Activated naive CD4-positive, alpha-beta T cell treated with anti-CD3 and anti-CD28 coated beads for 36 hours (primary cell): ENCODE results near the gene VWA7. TPM values are rescaled to one million over a fixed set of nuclear protein-coding genes. Genes with fewer than 3 reads are reported as not detected.
A peak's percentile ranks its signal among the peaks of the same experiment; 100 is the strongest.

Experiments used
- CTCF ChIA-PET: fragments of 350-600 bp; sonication (Branson Sonifier 250); formaldehyde crosslinking; loops from one replicate; lab custom pipeline; 2021; ENCODE audit warnings: antibody characterized with exemption; lab: Charles Lee
- DNase-seq: peaks from one replicate; pipeline ENCODE4 v3.0.0-alpha.2; 2020
- H3K27ac Mint-ChIP-seq: one replicate; pipeline ENCODE4 v1.8.0; 2021; ENCODE audit warnings: mild to moderate bottlenecking, mixed read lengths
- H3K27me3 Mint-ChIP-seq: one replicate; pipeline ENCODE4 v1.8.0; 2021; ENCODE audit warnings: low read depth, mixed read lengths
- H3K36me3 Mint-ChIP-seq: one replicate; pipeline ENCODE4 v1.8.0; 2021; ENCODE audit warnings: low read depth, mixed read lengths
- H3K4me1 Mint-ChIP-seq: one replicate; pipeline ENCODE4 v1.8.0; 2021; ENCODE audit warnings: low read depth, mixed read lengths
- H3K4me3 Mint-ChIP-seq: one replicate; pipeline ENCODE4 v1.8.0; 2021; ENCODE audit warnings: mild to moderate bottlenecking, moderate library complexity, mixed read lengths
- H3K9me3 Mint-ChIP-seq: one replicate; pipeline ENCODE4 v1.8.0; 2021; ENCODE audit warnings: mixed read lengths
- intact Hi-C: fragments of 100-400 bp; cut with micrococcal nuclease; formaldehyde crosslinking; loops from one replicate; pipeline ENCODE4 v1.15.1; 2023
- total RNA-seq, 2 experiments: library from RNA; stranded (reverse); gene quantifications; one replicate each; pipeline ENCODE4 v1.2.3, GENCODE V29; 2021

The VWA7 gene
- total RNA-seq, 2 experiments from 2014 or later: 0.69 to 0.89 TPM

- intact Hi-C loops: no loop called here
- Mint-ChIP-seq H3K4me1 (no peaks in the 10 kb centered on the region), H3K9me3 (no peaks in the 10 kb centered on the region), H3K4me3 (no peak overlapping the region), H3K27ac (no peak overlapping the region), H3K27me3 (no peaks in the 10 kb centered on the region), H3K36me3 (peaks cover 35% of the 10 kb centered on the region)
- DNase-seq: no peak
- CTCF ChIA-PET: interaction anchor here (0.7 to 1.2 kb wide), 4 partner anchors 12 to 292 kb away, joined by 3 to 5 read pairs (median 4); partner anchors contain the start of genes LSM2 and VARS1
These were observed 7.2 kb upstream of the VWA7 start for GRCh38 chr6:31784098-31784925.

GRCh38 chr6:31782126-31782855 is 5.2 kb upstream of the VWA7 start:
- Mint-ChIP-seq H3K36me3 (peaks cover 31% of the 10 kb centered on the region), H3K4me3 (no peak overlapping the region), H3K4me1 (peaks cover 6% of the 10 kb centered on the region), H3K9me3 (no peaks in the 10 kb centered on the region), H3K27me3 (no peaks in the 10 kb centered on the region), H3K27ac (no peak overlapping the region)
- intact Hi-C loops: no loop called here
- CTCF ChIA-PET: no interaction called here
- DNase-seq: no peak

- Mint-ChIP-seq H3K9me3 (no peaks in the 10 kb centered on the region), H3K27ac (no peak overlapping the region), H3K4me3 (no peak overlapping the region), H3K27me3 (no peaks in the 10 kb centered on the region), H3K36me3 (peaks cover 30% of the 10 kb centered on the region), H3K4me1 (peaks cover 14% of the 10 kb centered on the region)
- DNase-seq: no peak
- intact Hi-C loops: no loop called here
- CTCF ChIA-PET: interaction anchor here (0.6 kb wide), 1 partner anchor 9 kb away, joined by 3 read pairs; no protein-coding TSS in a partner anchor
These were observed 4.4 kb upstream of the VWA7 start for GRCh38 chr6:31781244-31782125.

GRCh38 chr6:31780507-31781243 is 3.5 kb upstream of the VWA7 start:
- Mint-ChIP-seq H3K27ac (no peak overlapping the region), H3K4me3 (no peak overlapping the region), H3K36me3 (peaks cover 28% of the 10 kb centered on the region), H3K27me3 (no peaks in the 10 kb centered on the region), H3K4me1 (peaks cover 18% of the 10 kb centered on the region), H3K9me3 (no peaks in the 10 kb centered on the region)
- no peak for DNase-seq
- CTCF ChIA-PET: no interaction called here
- intact Hi-C loops: no loop called here

- intact Hi-C loops: no loop called here
- CTCF ChIA-PET: interaction anchor here (0.9 kb wide), 1 partner anchor 10 kb away, joined by 3 read pairs; no protein-coding TSS in a partner anchor
These were observed 2.8 kb upstream of the VWA7 start for GRCh38 chr6:31779908-31780307.

GRCh38 chr6:31778999-31779885 is 2.1 kb upstream of the VWA7 start:
- CTCF ChIA-PET: interaction anchor here (0.9 kb wide), 1 partner anchor 9 kb away, joined by 3 read pairs; no protein-coding TSS in a partner anchor
- intact Hi-C loops: no loop called here
- Mint-ChIP-seq H3K27me3 (no peaks in the 10 kb centered on the region), H3K36me3 (peaks cover 22% of the 10 kb centered on the region), H3K4me1 (peaks cover 23% of the 10 kb centered on the region), H3K4me3 (no peak overlapping the region), H3K27ac (no peak overlapping the region), H3K9me3 (no peaks in the 10 kb centered on the region)
- DNase-seq: no peak

More at GRCh38 chr6:31779908-31780307, 2.8 kb upstream of the VWA7 start:
- Mint-ChIP-seq H3K27me3 (no peaks in the 10 kb centered on the region), H3K4me1 (peaks cover 21% of the 10 kb centered on the region), H3K36me3 (peaks cover 28% of the 10 kb centered on the region), H3K4me3 (no peak overlapping the region), H3K9me3 (no peaks in the 10 kb centered on the region), H3K27ac (no peak overlapping the region)
- no peak for DNase-seq

GRCh38 chr6:31778193-31778592 is 1.1 kb upstream of the VWA7 start:
- no peaks in the 10 kb centered on the region for H3K9me3 Mint-ChIP-seq
- H3K36me3 Mint-ChIP-seq: peaks cover 18% of the 10 kb centered on the region
- peaks cover 26% of the 10 kb centered on the region for H3K4me1 Mint-ChIP-seq
- H3K4me3 Mint-ChIP-seq: no peak overlapping the region
- H3K27ac Mint-ChIP-seq: no peak overlapping the region
- no peak for DNase-seq
- no peaks in the 10 kb centered on the region for H3K27me3 Mint-ChIP-seq
- CTCF ChIA-PET: interaction anchor here (0.7 to 1.7 kb wide), 2 partner anchors 13 to 64 kb away, joined by 3 to 7 read pairs; no protein-coding TSS in a partner anchor
- intact Hi-C loops: no loop called here

- Mint-ChIP-seq H3K4me3 (no peak overlapping the region), H3K4me1 (peaks cover 31% of the 10 kb centered on the region), H3K9me3 (no peaks in the 10 kb centered on the region), H3K36me3 (peaks cover 14% of the 10 kb centered on the region), H3K27me3 (no peaks in the 10 kb centered on the region), H3K27ac (peak overlapping the region; percentile 63)
- CTCF ChIA-PET: interaction anchor here (0.7 to 1.7 kb wide), 2 partner anchors 14 to 64 kb away, joined by 3 to 7 read pairs; no protein-coding TSS in a partner anchor
- intact Hi-C loops: no loop called here
- no peak for DNase-seq
These were observed 531 bp upstream of the VWA7 start for GRCh38 chr6:31777667-31778050.

- Mint-ChIP-seq H3K36me3 (peaks cover 11% of the 10 kb centered on the region), H3K27me3 (no peaks in the 10 kb centered on the region), H3K9me3 (no peaks in the 10 kb centered on the region), H3K27ac (no peak overlapping the region), H3K4me3 (no peak overlapping the region), H3K4me1 (peaks cover 37% of the 10 kb centered on the region)
- CTCF ChIA-PET: no interaction called here
- intact Hi-C loops: no loop called here
- DNase-seq: no peak
These were observed 591 bp downstream of the VWA7 start for GRCh38 chr6:31776485-31776988.

- peaks cover 43% of the 10 kb centered on the region for H3K4me1 Mint-ChIP-seq
- no peak overlapping the region for H3K4me3 Mint-ChIP-seq
- DNase-seq: no peak
- H3K9me3 Mint-ChIP-seq: no peaks in the 10 kb centered on the region
- CTCF ChIA-PET: interaction anchor here (1.1 kb wide), 1 partner anchor 31 kb away, joined by 3 read pairs; the partner anchor contains the start of gene LSM2
- peaks cover 10% of the 10 kb centered on the region for H3K36me3 Mint-ChIP-seq
- intact Hi-C loops: no loop called here
- H3K27me3 Mint-ChIP-seq: no peaks in the 10 kb centered on the region
- H3K27ac Mint-ChIP-seq: no peak overlapping the region
These were observed 1.3 kb downstream of the VWA7 start for GRCh38 chr6:31775633-31776484.
